Activated CD8-positive, alpha-beta memory T cell treated with anti-CD3 and anti-CD28 coated beads, Interleukin-2, amount 50 U/mL, for 1 hour (primary cell): Measurements from ENCODE around the gene CDKAL1.
A peak's percentile ranks its signal among the peaks of the same experiment; 100 is the strongest.
"Not testable (repeated sequence)": the region's sequence is repeated elsewhere in the genome, so short reads cannot be mapped to it uniquely, and the experiment has no call there.

ENCODE experiments used
- DNase-seq: peaks from one replicate; pipeline ENCODE4 v3.0.0-alpha.2; 2020; ENCODE audit errors: extremely low read depth

CDKAL1 gene

GRCh38 chr6:20797597-20797996, 263.3 kb downstream of the CDKAL1 start:
- DNase-seq, result no peak

- no peak for DNase-seq
Observed at GRCh38 chr6:20800229-20800628, 266.0 kb downstream of the CDKAL1 start.

- DNase-seq, result no peak
Observed at GRCh38 chr6:20800653-20801052, 266.4 kb downstream of the CDKAL1 start.

GRCh38 chr6:20801595-20801994, 267.3 kb downstream of the CDKAL1 start:
- DNase-seq, result no peak

GRCh38 chr6:20802596-20802995, 268.3 kb downstream of the CDKAL1 start:
- DNase-seq, result no peak

- no peak for DNase-seq
Observed at GRCh38 chr6:20805021-20805420, 270.8 kb downstream of the CDKAL1 start.

GRCh38 chr6:20806669-20807068, 272.4 kb downstream of the CDKAL1 start:
- no peak for DNase-seq

- no peak for DNase-seq
Observed at GRCh38 chr6:20808439-20808838, 274.2 kb downstream of the CDKAL1 start.

GRCh38 chr6:20808924-20809323, 274.7 kb downstream of the CDKAL1 start:
- no peak for DNase-seq

DNA sequence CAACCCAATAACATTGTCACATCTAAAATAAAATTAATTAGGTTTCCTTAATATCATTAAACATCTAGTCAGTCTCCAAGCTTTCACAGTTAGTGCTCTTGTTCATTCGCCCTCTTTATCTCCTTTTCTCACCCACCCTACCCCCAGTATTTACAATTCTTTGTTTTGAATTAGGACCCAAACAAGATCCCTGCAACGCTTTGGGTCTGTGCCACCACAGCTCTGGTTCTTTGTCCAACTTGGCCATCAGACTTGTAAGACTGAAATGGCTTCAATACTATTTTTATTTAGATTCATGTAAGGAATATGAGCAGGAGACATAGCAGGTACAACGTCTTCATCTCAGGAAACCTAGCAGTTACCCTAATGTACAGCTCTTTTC, 276.5 kb downstream of the CDKAL1 start:
- no peak for DNase-seq

- no peak for DNase-seq
Observed at GRCh38 chr6:20811109-20811761, 277.0 kb downstream of the CDKAL1 start.

DNA sequence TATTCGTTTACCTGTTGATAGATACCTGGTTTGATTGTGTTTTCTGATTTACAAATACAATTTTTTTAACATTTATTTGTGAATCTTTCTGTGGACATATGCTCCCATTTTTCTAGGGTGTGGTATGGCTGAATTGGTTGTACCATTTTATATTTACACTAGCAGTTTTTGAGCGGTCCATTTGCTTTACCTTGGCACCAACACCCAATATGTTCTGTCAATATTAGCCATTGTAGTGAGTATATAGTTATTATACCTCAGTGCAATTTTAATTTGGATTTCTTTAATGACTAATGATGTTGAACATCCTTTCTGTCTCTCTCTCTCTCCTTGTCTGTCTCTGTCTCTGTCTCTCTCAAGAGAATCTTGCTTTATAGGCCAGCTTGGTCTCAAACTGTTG, 278.5 kb downstream of the CDKAL1 start:
- no peak for DNase-seq

- no peak for DNase-seq
Observed at GRCh38 chr6:20814494-20814893, 280.2 kb downstream of the CDKAL1 start.

- no peak for DNase-seq
Observed at GRCh38 chr6:20816126-20816525, 281.9 kb downstream of the CDKAL1 start.

DNA sequence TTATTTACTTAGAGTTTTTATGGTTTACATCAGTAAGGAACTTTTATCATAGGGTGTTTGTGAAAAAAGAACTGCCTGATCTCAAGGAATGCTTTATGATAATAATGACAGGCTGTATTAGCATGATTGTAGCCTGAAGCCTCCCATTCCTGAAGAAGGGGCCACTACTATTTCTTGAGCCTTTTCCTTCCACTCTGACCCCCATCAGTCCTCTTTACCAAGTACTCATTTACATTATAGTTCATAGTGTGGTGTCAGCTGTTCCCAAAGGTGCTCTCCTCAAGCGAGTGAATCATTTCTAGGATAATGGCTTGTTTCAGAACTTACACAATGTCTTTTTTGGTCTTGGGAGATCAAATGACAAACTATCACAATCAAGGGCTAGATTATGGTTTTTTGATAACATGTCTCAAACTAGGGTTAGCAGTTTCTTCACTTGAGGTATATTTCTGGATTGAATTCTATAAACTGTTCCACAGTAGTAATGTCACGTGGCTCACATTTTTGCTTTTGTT, 283.6 kb downstream of the CDKAL1 start:
- no peak for DNase-seq

- DNase-seq, result no peak
Observed at GRCh38 chr6:20819774-20820400, 285.6 kb downstream of the CDKAL1 start.

- no peak for DNase-seq
Observed at GRCh38 chr6:20826378-20826777, 292.1 kb downstream of the CDKAL1 start.

- no peak for DNase-seq
Observed at GRCh38 chr6:20827798-20828197, 293.5 kb downstream of the CDKAL1 start.

DNA sequence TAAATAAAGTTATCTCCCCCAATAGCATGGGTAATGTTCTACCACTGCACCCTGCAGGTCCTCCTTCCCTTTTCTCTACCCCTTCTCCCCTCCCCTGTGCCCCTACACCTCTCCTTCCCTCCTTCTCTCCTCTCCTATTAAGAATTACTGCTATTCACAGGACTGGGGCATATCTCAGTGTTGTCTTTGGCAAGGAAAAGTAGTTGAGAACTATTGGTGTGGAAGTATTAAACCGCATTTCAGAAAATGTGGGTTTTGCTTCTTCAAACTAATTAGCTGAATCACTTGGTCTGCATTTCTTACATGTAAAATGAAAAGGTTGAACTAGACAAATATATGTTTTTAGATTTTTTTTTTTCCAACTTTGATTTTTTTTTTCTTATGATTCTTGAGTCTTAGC, 296.3 kb downstream of the CDKAL1 start:
- DNase-seq, result no peak

DNA sequence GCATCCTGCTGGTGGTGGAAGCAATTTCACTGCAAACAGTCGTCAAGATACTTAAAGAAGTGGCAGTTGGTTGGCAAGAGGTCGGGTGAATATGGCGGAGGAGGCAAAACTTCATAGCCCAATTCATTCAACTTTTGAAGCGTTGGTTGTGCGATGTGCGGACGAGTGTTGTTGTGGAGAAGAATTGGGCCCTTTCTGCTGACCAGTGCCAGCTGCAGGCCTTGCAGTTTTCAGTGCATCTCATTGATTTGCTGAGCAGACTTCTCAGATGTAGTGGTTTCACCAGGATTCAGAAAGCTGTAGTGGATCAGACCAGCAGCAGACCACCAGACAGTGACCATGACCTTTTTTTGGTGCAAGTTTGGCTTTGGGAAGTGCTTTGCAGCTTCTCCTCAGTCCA, 297.0 kb downstream of the CDKAL1 start:
- not testable (repeated sequence) for DNase-seq

DNA sequence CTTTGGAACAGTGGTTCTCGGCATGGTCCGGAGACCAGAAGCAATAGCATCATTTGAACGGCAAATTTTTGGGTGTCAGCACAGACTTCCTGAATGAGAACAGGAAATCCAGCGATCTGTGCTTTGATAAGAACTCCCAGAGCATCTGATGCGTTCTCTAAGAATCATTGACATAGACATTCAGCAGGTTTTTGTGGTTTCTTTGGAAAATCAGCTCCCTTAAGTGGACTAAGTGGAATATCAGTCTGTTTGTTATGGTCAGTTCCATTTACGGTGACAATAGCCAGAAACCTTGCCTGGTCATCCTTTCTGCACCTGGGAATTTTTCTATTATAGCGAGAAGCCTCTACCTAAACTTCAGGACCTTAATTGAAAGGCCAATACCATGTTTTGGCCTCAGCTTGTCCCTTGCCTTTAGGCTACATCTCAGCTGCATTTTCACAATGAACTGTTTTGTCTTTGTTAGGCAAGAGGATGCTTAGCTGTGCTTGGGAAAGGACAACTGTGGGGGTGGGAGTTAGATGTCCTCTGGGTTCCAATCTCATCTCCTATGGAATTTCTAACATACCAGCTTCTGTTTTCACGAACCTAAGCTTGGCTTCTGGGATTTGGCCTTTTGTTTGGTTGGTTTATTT, 299.7 kb downstream of the CDKAL1 start:
- DNase-seq, result no peak

DNA sequence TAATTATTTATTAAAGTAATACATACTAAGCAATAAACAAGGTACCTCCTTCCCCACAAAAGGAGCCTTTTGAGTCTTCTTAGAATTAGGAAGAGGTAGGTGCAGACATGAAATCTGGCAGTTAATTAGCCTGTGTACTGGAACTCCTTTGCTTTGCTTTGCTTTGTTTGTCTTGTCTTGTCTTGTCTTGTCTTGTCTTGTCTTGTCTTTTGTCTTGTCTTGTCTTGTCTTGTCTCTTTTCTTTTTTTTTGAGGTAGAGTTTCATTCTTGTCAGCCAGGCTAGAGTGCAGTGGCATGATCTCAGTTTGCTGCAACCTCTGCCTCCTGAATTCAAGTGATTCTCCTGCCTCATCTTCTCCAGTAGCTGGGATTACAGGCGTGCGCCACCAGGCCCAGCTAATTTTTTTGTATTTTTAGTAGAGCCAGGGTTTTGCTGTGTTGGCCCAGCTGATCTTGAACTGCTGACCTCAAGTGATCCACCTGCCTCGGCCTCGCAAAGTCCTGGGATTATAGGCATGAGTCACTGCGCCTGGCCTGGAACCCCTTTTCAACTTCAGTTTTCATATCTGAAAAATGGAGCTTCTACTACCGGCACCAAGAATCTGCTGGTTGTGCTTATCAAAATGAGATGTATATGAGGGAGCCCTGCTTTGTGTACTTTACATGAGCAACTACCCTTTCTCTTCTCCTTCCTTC, 301.2 kb downstream of the CDKAL1 start:
- no peak for DNase-seq

- peak; percentile 4 for DNase-seq
Observed at GRCh38 chr6:20837189-20837588, 302.9 kb downstream of the CDKAL1 start.
